HG03066 (cell line): ENCODE data around the gene EYS.

Source experiments
- ATAC-seq: cut with Tn5 transposase; IDR thresholded peaks from one replicate; pipeline ENCODE4 v1.9.1; 2021; ENCODE audit warnings: low read depth; ENCODE audit not compliant: unreplicated experiment

The EYS gene

DNA sequence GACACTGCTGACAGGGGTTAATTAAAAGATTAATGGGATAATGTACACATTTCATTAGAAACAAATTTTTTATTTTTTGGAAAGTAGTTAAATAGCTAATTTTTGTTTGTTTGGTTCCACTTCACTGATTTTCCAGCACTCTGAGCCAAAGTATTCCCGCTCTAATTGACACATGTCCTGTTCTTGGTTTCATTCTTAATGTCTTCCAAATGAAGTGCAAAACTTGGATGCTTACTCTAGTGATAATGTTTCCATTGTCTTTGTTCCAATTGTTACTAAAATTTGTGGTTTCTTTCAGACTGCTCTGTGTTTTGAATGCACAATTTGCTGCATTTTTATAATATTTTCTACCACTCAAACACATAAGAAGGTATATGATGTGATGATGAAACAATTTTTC is 1277.1 kb downstream of the EYS start:
- no peak for ATAC-seq

DNA sequence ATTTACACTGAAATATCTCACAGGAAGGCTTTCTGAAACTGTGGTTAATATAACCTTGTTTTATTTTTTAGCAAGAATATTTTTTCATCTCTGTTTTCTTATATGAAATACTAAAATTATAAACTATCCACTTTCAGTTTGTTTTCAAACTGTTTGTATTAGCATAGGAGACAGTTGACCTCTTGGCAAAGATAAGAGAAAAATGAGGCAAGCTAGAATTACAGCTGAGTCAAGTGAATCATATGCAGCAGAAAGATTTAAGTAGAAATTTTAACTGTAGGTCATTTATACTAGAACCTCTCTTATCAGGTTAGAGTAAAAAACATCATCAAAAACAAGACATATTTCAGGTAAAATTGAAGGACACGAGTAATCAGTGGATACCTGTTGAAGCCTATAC is 1278.8 kb downstream of the EYS start:
- no peak for ATAC-seq

DNA sequence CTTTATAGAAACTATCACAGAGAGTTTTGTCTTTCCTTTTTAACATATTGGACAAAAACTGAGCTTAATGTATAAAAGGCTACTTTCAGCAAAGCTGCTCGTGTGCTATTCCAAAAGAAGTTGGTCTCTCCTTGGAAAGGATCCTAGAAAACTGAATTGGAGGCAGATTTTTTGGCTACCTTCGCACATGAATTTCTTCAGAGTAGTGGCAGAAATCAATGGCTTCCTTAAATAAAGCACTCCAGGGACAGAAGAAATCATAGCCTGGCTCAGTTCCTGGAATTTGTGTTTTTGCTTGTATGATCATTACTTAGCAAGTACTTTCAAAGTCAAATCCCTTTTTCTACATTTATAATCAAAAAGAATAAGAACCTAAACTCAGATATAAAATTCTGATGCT is 1291.1 kb downstream of the EYS start:
- ATAC-seq: no peak

DNA sequence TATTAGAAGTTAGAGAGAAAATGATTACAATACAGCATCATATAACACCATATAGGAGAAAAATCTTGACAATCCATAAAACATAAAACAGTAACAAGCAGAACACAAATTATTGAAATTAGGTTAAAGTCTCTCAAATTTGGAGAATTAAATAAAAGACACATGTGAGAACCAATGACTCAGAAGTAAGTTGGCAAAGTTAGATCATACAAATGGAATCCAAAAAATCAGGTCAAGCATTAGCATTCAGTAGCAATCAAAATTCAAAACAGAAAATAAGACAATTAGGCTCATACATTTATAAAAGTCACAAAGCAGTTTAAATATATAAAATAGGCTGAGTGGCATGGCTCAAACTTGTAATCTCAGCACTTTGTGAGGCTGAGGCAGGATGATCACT is 1295.8 kb downstream of the EYS start:
- no peak for ATAC-seq

DNA sequence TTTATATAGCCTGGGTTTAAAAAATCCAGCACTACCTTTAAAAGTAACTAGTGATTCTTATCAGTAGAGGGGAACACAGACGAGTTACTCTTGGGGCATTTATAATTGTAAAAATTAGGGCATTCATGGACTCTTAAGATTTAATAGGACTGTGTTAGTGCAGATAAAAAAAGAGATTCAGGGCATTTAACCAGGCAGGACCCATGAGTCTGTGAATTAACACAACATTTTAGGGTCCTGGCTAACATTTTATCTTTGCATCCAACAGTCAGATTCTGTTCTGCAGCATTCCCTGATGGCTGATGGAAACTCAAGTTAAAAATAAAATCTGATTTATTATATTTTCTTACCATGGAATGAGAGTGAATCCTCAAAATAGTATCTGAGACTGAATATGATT is 1297.1 kb downstream of the EYS start:
- ATAC-seq: no peak

DNA sequence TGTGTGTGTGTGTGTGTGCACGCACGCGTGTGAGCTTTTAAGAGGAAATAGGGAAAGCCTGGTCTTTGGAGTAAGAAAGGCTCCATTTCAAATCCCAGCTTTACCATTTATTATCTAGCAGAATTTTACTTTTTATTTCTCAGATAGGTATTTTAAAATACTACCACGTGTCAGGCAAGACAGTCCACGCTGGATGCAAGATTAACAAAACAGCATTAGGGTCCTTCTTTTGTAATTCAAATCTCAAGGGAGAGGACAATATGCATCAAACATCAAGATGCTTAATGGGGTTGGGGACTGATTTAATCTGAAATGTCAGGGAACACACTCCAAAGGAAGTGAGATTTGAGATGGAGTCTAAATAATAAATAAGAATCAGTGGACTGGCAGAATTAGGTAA is 1302.6 kb downstream of the EYS start:
- no peak for ATAC-seq

DNA sequence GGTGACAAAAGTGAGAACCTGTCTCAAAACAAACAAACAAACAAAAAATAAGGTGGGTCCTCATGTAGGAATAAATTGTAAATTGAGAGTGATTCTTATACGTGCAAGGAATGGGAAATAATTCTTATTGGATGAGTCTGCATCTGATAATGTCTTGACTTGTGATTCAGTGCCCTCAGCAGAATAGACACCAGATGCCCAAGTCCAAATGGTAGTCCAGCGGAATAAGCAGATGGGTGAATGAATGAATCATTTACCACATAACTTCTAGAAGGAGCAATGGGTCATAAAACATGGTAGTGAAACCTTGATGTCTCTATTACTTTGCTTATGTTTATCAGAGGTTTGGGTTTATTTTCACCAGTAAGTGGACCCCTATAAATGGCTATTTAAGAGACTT is 1323.7 kb downstream of the EYS start:
- ATAC-seq: no peak

DNA sequence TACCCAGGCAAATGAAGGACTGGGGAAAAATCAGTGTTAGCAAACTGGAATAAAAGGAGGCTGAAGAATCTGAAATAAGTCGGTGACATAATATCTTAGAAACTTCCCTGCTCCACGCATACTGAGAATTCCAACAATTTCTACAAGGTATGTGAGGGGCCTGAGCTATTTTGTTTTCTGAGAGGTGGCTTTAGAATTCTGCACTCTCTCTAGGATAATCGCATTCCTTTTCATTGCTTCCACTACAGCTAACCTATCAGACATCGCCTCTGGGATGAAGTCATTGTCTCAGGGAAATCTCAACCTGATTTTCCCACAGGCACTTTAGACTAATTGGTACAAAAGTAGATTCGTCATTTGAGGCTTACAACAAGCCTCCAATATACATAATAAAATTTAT is 1330.6 kb downstream of the EYS start:
- ATAC-seq: no peak

DNA sequence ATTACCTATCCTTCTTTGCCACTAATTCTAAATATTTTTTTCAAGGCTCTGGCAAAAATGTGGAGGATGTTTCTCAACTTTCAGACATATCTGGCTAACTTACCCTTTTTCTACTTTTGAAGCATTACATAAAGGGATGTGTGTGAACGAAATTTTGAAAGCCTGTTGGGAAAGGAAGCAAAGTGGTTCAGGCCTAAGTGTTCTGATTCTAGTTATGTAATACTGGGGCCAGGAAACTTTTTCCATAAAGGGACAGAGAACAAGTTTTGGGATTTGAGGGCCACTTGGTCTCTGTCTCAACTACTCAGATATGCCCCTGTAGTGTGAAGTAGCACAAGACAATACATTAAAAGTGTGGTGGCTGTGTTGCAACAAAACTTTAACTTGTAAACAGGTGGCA is 1349.6 kb downstream of the EYS start:
- no peak for ATAC-seq

DNA sequence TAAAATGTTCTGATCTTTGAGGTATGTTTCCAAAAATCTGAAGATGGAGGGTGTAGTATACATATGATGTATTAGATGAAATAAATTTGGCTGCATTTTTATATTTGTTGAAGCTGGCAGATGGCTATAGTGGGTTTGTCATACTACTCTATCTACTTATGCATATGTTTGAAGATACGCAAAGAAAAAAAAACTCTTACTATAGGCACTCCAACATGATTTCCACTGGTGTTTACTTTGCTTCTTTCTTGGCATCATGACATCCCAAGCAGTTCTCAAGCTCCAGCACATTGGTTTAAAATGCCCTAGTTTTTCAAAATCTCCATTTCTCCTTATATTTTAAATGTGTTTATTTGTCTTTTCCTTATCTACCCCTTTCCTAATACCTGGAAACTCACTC is 1359.6 kb downstream of the EYS start:
- ATAC-seq: no peak

DNA sequence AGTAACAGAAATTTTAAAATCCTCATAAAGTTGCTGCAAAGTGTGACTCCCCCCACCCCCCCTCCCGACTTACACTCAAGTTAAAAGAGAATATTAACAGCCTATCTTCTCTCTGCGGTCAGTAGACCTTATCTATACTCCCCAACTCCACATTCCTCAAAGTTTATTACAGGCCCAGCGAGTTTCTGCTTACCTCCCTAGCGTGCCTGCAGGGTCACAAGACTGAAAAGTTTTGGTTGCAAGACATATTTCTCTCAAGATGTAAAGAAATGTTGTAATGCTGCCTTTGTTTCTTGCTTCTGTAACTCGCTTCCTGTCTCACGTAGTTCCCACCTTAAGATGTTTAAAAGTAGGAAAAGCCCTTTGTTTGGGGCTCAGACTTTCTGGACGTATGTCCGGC is 1371.8 kb downstream of the EYS start:
- ATAC-seq: no peak

DNA sequence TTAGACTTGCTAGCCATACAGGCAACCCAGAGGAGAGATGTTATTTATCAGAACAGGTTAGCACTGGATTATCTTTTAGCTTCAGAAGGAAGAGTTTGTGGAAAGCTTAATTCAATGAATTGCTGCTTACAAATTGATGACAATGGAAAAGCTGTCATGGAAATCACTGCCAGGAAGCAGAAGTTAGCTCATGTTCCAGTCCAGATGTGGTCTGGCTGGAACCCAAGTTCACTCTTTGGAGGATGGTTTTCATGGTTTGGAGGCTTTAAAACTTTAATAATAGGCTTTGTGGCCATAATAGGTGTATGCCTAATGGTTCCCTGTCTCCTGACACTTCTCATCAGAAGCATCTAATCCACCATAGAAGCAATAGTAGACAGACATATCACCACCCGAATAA is 1372.4 kb downstream of the EYS start:
- ATAC-seq: no peak

DNA sequence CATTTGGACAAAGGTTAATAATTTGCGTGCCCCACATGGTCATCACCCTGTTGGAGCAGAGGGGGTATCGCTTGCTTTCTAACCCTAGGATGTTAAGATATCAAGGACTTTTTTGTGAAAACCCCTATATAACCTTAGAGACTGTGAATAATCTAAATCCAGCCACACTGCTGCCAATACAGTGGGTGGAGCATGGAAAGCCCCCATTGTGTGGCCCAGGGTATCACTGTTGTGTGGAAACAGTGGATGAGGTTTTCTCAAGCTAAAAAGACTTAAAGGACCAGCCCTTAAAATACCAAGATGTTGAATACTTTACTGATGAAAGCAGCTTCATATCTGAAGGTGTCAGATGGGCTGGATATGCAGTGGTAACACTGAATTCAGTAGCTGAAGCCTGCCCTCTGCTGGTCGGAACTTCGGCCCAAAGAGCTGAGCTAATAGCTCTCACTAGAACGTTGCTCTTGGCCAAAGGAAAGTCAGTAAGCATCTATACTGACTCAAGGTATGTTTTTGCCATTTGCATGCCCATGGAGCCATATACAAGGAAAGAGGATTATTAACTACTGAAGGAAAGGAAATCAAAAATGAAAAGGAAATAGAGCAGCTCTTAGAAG is 1376.2 kb downstream of the EYS start:
- no peak for ATAC-seq

DNA sequence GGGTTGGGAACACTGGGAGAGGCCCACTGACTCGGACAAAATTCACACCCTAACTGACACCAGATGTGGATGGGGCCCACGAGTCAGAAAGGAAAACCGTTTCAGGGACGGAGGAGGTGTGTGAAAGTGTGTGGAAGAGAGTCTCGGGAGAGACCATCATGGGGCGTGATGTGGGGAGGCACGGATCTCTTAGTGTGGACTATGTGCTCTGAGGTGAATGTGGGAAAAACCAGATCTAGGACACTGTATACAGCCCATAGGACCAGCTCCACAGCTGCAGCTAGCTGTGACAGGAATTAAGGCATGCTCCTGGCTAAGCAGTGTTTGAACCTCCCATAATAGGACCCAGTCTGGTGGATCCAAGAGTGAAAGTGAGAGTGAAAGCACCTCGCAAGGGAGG is 1380.1 kb downstream of the EYS start:
- ATAC-seq: no peak

DNA sequence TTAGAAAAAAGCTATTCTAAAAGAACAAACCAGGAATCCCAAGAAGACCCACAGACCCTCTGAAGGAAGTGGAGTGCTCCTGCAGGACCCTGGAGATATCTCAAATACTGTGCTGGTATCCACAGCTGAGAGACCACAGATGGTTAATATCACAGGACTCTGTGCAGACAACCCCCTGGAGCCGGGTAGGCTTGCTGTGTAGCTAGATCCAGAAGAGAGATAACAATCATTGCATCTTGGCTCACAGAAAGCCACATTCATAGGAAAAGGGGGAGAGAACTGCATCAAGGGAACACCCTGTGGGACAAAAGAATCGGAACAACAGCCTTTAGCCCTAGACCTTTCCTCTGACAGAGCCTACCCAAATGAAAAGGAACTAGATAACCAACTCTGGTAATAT is 1381.9 kb downstream of the EYS start:
- no peak for ATAC-seq

DNA sequence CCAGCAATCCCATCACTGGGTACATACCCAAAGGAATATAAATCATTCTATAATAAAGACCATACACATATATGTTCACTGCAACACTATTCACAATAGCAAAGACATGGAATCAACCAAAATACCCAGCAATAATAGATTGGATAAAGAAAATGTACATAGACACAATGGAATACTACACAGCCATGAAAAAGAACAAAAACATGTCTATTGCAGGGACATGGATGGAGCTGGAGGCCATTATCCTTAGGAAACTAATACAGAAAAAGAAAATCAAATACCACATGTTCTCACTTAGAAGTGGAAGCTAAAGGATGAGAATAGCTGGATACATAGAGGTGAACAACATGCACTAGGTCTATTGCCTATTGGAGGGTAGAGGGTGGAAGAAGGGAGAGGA is 1396.8 kb downstream of the EYS start:
- no peak for ATAC-seq

DNA sequence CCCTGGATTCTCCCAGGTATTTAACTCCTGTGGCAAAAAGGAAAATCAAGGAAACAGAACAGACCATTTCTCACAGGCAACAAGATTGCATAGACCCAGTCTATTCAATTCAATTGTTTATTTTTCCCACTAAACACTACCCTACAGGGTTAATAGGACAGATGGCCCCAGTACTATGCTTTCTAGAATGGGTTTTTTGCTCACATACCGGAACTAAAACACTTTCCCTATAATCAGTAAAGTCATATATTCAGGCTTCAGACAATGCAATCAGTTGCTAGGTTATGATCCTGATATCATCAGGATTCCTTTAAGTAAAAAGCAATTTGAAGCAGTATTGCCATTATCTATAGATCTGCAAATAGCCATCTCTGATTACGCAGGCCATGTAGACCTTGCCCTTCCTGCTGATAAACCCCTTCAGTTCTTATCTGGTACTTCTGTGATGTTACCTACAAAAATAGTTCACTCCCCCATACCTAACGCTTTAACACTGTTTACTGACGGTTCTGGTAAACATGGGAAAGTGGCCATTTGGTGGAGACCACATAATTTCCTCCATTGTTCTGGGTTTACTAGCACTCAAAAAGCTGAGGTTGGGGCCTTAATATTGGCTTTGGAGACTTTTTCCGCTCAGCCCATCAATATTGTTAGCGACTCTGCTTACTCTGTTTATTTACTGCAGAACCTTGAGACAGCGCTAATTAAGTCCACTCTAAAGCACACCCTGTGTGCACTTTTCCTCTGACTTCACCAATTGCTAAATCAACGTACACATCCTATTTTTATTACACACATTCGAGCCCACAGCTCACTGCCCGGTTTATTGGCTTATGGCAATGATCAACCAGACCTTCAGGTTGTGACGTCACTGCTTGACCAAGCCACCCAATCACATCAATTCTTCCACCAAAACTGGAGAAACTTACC is 1405.5 kb downstream of the EYS start:
- ATAC-seq: no peak

DNA sequence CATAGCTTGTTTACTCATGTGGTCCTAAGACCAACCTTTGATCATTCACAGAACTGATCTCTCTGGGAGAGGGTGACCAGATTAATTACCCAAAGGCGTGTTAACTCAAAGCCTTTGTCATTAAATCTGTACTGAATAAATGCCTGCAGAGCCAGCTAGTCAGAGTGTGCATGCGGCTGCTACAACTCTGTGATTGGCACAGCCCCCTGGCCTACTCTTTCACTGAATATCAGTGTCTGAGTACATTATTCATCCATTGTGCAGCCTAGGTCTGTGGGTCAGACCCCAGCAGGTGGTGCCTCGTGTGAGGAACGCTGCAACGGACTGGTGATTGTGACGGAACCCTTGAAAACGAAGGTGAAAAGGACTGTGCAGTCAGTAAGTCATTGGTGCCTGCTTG is 1407.8 kb downstream of the EYS start:
- ATAC-seq: no peak

DNA sequence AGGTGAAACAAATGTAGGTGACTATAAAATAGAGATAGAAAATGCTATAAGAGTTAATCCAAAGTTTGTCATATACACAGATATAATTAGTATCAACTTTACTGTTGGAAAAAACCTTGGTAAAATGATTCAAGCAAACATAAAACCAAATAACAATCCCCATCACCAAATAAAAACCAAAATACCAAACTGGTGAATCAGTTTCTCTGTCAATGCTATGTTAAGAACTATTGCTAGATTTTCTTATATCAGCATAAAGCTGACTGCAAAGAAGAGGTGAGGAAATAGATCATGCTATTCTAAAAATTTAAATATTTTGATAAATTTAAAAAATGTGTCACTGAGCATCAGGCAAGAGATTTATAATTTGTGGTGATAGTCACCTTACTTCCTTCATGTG is 1413.0 kb downstream of the EYS start:
- no peak for ATAC-seq

DNA sequence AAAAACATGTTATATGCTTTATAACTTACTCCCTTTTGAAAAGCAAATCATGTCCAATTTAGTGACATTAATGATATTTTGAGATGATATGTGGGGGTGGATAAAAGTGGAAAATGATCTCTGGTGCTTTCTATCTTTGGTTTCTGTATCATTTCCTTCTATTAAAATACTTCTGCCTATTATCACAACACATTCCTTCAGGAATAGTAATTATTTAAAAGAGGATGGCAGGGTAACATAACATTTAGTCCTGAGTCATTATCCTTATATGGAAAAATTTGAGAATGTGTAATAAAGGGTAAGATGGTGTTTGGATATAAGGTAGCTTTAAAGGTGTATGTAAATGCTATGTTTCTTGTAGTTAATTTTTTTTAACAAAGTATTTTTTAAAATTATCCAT is 1413.7 kb downstream of the EYS start:
- no peak for ATAC-seq

DNA sequence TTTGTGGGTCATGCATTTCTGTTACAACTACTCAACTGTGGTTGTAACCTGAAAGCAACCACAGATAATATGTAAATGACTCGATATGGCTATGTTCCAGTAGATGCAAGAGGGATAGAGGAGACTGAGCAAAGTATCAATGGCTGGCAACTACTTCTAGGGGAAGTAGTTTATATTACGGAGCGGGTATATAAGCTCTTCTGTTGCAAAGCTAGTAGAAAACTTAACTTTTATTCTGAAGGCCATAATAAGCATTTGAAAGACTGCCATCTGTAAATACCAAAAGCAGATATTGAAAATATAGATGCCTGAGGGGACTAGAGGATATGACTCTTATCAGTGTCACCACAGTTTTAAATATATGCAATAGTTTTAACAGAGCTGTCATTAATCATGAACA is 1416.2 kb downstream of the EYS start:
- ATAC-seq: no peak

DNA sequence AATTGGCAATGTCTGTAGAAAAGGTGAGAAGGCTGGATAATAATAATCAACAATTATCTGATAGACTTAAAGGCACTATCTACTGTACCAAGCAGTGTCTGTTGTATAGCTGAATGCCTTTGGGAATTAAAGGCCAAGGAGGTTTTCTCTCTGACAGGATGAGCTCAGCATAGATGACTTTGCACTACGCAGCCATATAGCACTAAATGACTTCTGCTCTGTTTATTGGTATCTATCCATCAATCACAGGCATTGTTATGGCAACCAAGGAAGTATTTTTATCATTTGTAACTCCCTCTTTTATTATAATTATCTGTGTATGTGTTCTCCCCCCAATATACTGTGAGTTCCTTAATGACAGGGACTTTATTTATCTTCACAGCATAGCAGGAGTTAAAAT is 1417.1 kb downstream of the EYS start:
- no peak for ATAC-seq
